Smooth muscle cell (in vitro differentiated cells): ENCODE measurements around the gene ADARB1. TPM values are rescaled to one million over a fixed set of nuclear protein-coding genes. Genes with fewer than 3 reads are reported as not detected.

ENCODE experiments used
- DNase-seq: peaks from one replicate; lab custom pipeline; 2025; ENCODE audit not compliant: unreplicated experiment; lab: John Stamatoyannopoulos, UW
- H2AFZ ChIP-seq: fragments of 200-600 bp; sonication (generic); 2 replicates; pipeline ENCODE4 v1.6.0; 2016; ENCODE audit warnings: antibody characterized with exemption, low read depth, mild to moderate bottlenecking
- H3F3A ChIP-seq: fragments of 200-600 bp; sonication (generic); 2 replicates; pipeline ENCODE4 v1.6.0; 2017; ENCODE audit warnings: antibody characterized with exemption, low read depth
- H3K27ac ChIP-seq: fragments of 200-600 bp; sonication (generic); 2 replicates; pipeline ENCODE4 v1.5.1; 2016; ENCODE audit warnings: low read depth, mild to moderate bottlenecking
- H3K27me3 ChIP-seq: fragments of 200-600 bp; sonication (generic); 2 replicates; pipeline ENCODE4 v1.6.1; 2016; ENCODE audit warnings: low read depth, mild to moderate bottlenecking
- H3K36me3 ChIP-seq: fragments of 200-600 bp; sonication (generic); 2 replicates; pipeline ENCODE4 v1.5.1; 2016; ENCODE audit warnings: low read depth
- H3K4me1 ChIP-seq: fragments of 200-600 bp; sonication (generic); 2 replicates; pipeline ENCODE4 v1.5.1; 2016; ENCODE audit warnings: low read depth
- H3K4me2 ChIP-seq: fragments of 200-600 bp; sonication (generic); 2 replicates; pipeline ENCODE4 v1.6.0; 2016; ENCODE audit warnings: mild to moderate bottlenecking
- H3K4me3 ChIP-seq: fragments of 200-600 bp; sonication (generic); 2 replicates; pipeline ENCODE4 v1.5.1; 2016; ENCODE audit warnings: mild to moderate bottlenecking
- H3K79me2 ChIP-seq: fragments of 200-600 bp; sonication (generic); 2 replicates; pipeline ENCODE4 v1.6.0; 2016; ENCODE audit warnings: low read depth, mild to moderate bottlenecking
- H3K9ac ChIP-seq: fragments of 200-600 bp; sonication (generic); 2 replicates; pipeline ENCODE4 v1.6.0; 2016; ENCODE audit warnings: low read depth
- H3K9me3 ChIP-seq: fragments of 200-600 bp; sonication (generic); replicated peaks from 2 replicates; pipeline ENCODE4 v1.5.1; 2016; ENCODE audit warnings: low read depth
- H4K20me1 ChIP-seq: fragments of 200-600 bp; sonication (generic); 2 replicates; pipeline ENCODE4 v1.6.0; 2016; ENCODE audit warnings: low read depth
- CTCF ChIP-seq: fragments of 200-600 bp; sonication (generic); IDR thresholded peaks from 2 replicates; pipeline ENCODE4 v1.5.1; 2017; ENCODE audit warnings: borderline replicate concordance, mild to moderate bottlenecking, antibody characterized with exemption; ENCODE audit not compliant: insufficient read depth, poor library complexity, severe bottlenecking
- WGBS: methylation state at CpG from one replicate; pipeline ENCODE4 v1.1.7; 2016; ENCODE audit warnings: low lambda C conversion rate; 5-methylcytosine and 5-hydroxymethylcytosine counted together
- polyA plus RNA-seq: library from polyadenylated mRNA; unstranded; fragments of >200 nt; fragmentation: Nextera tagmentation; extraction: Ambion mirVana; gene quantifications from 2 replicates; pipeline ENCODE4 v1.2.1, GENCODE V29; 2016
- total RNA-seq: library from RNA; depleted of rRNA; stranded (reverse); fragments of >200 nt; gene quantifications from 2 replicates; pipeline ENCODE4 v1.2.3, GENCODE V29; 2014

The ADARB1 gene
- total and polyA plus RNA-seq, 2 experiments from 2014 or later: 25.6 to 28.9 TPM

- Histone ChIP-seq H3K4me1 (no peaks in the 10 kb centered on the region), H3K79me2 (peaks cover 85% of the 10 kb centered on the region), H2AFZ (no peak overlapping the region), H3K27me3 (no peaks in the 10 kb centered on the region), H3K4me3 (no peak overlapping the region), H3K4me2 (no peak overlapping the region), H3K9me3 (no peaks in the 10 kb centered on the region), H3F3A (peaks cover 29% of the 10 kb centered on the region), H3K36me3 (no peaks in the 10 kb centered on the region), H3K27ac (no peak overlapping the region), H3K9ac (no peak overlapping the region), H4K20me1 (peaks cover 100% of the 10 kb centered on the region)
- TF ChIP-seq CTCF: no peak
- no peak for DNase-seq
- WGBS: 88% methylated on average over 7 of the region's 7 CpGs
Observed at GRCh38 chr21:45084121-45084520, 9.7 kb downstream of the ADARB1 start.

- H3K27ac ChIP-seq: no peak overlapping the region
- no peaks in the 10 kb centered on the region for H3K4me1 ChIP-seq
- no peak for TF ChIP-seq CTCF
- H4K20me1 ChIP-seq: peaks cover 100% of the 10 kb centered on the region
- peaks cover 85% of the 10 kb centered on the region for H3K79me2 ChIP-seq
- H3F3A ChIP-seq: peaks cover 21% of the 10 kb centered on the region
- no peak overlapping the region for H3K4me2 ChIP-seq
- WGBS: 96% methylated on average over 13 of the region's 13 CpGs
- no peaks in the 10 kb centered on the region for H3K9me3 ChIP-seq
- H3K27me3 ChIP-seq: no peaks in the 10 kb centered on the region
- H2AFZ ChIP-seq: no peak overlapping the region
- no peak for DNase-seq
- H3K9ac ChIP-seq: no peak overlapping the region
- no peak overlapping the region for H3K4me3 ChIP-seq
- H3K36me3 ChIP-seq: no peaks in the 10 kb centered on the region
Observed at GRCh38 chr21:45084881-45085536, 10.6 kb downstream of the ADARB1 start.

- Histone ChIP-seq H3K9me3 (no peaks in the 10 kb centered on the region), H3K27me3 (no peaks in the 10 kb centered on the region), H3K36me3 (no peaks in the 10 kb centered on the region), H3F3A (peaks cover 14% of the 10 kb centered on the region), H4K20me1 (peaks cover 100% of the 10 kb centered on the region), H3K9ac (no peak overlapping the region), H3K4me2 (no peak overlapping the region), H3K4me3 (no peak overlapping the region), H3K27ac (no peak overlapping the region), H2AFZ (no peak overlapping the region), H3K79me2 (peaks cover 90% of the 10 kb centered on the region), H3K4me1 (no peaks in the 10 kb centered on the region)
- TF ChIP-seq CTCF: no peak
- no peak for DNase-seq
- whole genome bisulfite sequencing: 82% methylated on average over 6 of the region's 6 CpGs
Observed at GRCh38 chr21:45085700-45086099, 11.3 kb downstream of the ADARB1 start.
